IMR-90 (cell line): Measurements from ENCODE around the gene CC2D2A. TPM values are rescaled to one million over a fixed set of nuclear protein-coding genes. Genes with fewer than 3 reads are reported as not detected.

Source experiments
- ATAC-seq: fragments of 200-7000 bp; cut with Tn5 transposase; 2 replicates; pipeline ENCODE4 v1.9.1; 2020; ENCODE audit warnings: low read depth, mild to moderate bottlenecking, moderate library complexity
- BruUV-seq: library from RNA; stranded (reverse); fragments of 400-500 nt; replicated peaks from 2 replicates; lab custom pipeline; 2021; lab: Mats Ljungman, UMichigan
- CTCF ChIA-PET: fragments of 300-600 bp; formaldehyde crosslinking; extraction: SDS; loops from one replicate; lab custom pipeline; 2021; ENCODE audit warnings: antibody characterized with exemption; lab: Yijun Ruan, JAX
- POLR2A ChIA-PET: fragments of 300-600 bp; sonication (Branson Sonifier 250); formaldehyde crosslinking; loops from one replicate; lab custom pipeline; 2022; ENCODE audit warnings: antibody characterized with exemption; ENCODE audit not compliant: unreplicated experiment; lab: Charles Lee
- DNase-seq: peaks from one replicate; pipeline ENCODE4 v3.0.0; 2013
- H2AFZ ChIP-seq: replicated peaks from 2 replicates; pipeline ENCODE3; 2013; ENCODE audit warnings: low read length, mild to moderate bottlenecking; ENCODE audit not compliant: poor library complexity
- H2AK5ac ChIP-seq: 2 replicates; pipeline ENCODE4 v1.6.1; 2013; ENCODE audit warnings: low read depth, low read length, inconsistent platforms
- H2AK9ac ChIP-seq: replicated peaks from 2 replicates; pipeline ENCODE3; 2013; ENCODE audit warnings: mild to moderate bottlenecking, low read depth, low read length, moderate library complexity; ENCODE audit not compliant: poor library complexity
- H2BK120ac ChIP-seq: 2 replicates; pipeline ENCODE4 v1.6.1; 2013; ENCODE audit warnings: low read depth, low read length, inconsistent platforms
- H2BK15ac ChIP-seq: 3 replicates; pipeline ENCODE4 v1.6.1; 2013; ENCODE audit warnings: low read depth, low read length, inconsistent platforms
- H2BK20ac ChIP-seq: 2 replicates; pipeline ENCODE4 v1.6.1; 2013; ENCODE audit warnings: low read depth, mild to moderate bottlenecking, inconsistent platforms, low read length, moderate library complexity
- H2BK5ac ChIP-seq: 2 replicates; pipeline ENCODE4 v1.6.1; 2013; ENCODE audit warnings: mild to moderate bottlenecking, low read depth, low read length, inconsistent platforms; ENCODE audit not compliant: poor library complexity, severe bottlenecking
- H3K14ac ChIP-seq: replicated peaks from 2 replicates; pipeline ENCODE4 v1.6.1; 2013; ENCODE audit warnings: low read depth, low read length, inconsistent platforms
- H3K18ac ChIP-seq: 2 replicates; pipeline ENCODE4 v1.6.1; 2013; ENCODE audit warnings: low read depth, low read length, control low read depth
- H3K23ac ChIP-seq: 2 replicates; pipeline ENCODE4 v1.6.1; 2013; ENCODE audit warnings: low read depth, low read length, inconsistent platforms
- H3K27ac ChIP-seq: 2 replicates; pipeline ENCODE4 v1.5.1; 2013; ENCODE audit warnings: mild to moderate bottlenecking, control low read depth, low read length; ENCODE audit not compliant: insufficient read depth
- H3K27me3 ChIP-seq: 2 replicates; pipeline ENCODE4 v1.6.1; 2013; ENCODE audit warnings: low read length; ENCODE audit not compliant: control insufficient read depth, insufficient read depth
- H3K36me3 ChIP-seq: 2 replicates; pipeline ENCODE4 v1.6.1; 2013; ENCODE audit warnings: low read length, mixed read lengths; ENCODE audit not compliant: control insufficient read depth, insufficient read depth
- H3K4ac ChIP-seq: 2 replicates; pipeline ENCODE4 v1.6.1; 2013; ENCODE audit warnings: low read depth, low read length, inconsistent platforms
- H3K4me1 ChIP-seq: 2 replicates; pipeline ENCODE4 v1.6.1; 2013; ENCODE audit warnings: low read length, mixed read lengths; ENCODE audit not compliant: control insufficient read depth, insufficient read depth
- H3K4me2 ChIP-seq: 2 replicates; pipeline ENCODE4 v1.6.1; 2013; ENCODE audit warnings: low read depth, mild to moderate bottlenecking, control low read depth, low read length, moderate library complexity
- H3K4me3 ChIP-seq: 2 replicates; pipeline ENCODE4 v1.5.1; 2013; ENCODE audit warnings: low read depth, mild to moderate bottlenecking, control low read depth, low read length, moderate library complexity; ENCODE audit not compliant: insufficient read depth
- H3K56ac ChIP-seq: 2 replicates; pipeline ENCODE4 v1.6.1; 2013; ENCODE audit warnings: low read length, inconsistent platforms; ENCODE audit not compliant: insufficient read depth; ENCODE audit errors: extremely low read depth
- H3K79me1 ChIP-seq, 2 experiments: 2 replicates each; pipeline ENCODE4 v1.6.1; 2013; ENCODE audit warnings: low read length in 2 of 2, inconsistent platforms in 1 of 2, low read depth in 1 of 2
- H3K9ac ChIP-seq: 2 replicates; pipeline ENCODE4 v1.6.1; 2013; ENCODE audit warnings: low read depth, low read length, control low read depth
- H3K9me1 ChIP-seq: 2 replicates; pipeline ENCODE4 v1.6.1; 2013; ENCODE audit warnings: low read length, inconsistent platforms; ENCODE audit not compliant: insufficient read depth
- H3K9me3 ChIP-seq: 2 replicates; pipeline ENCODE4 v1.6.1; 2013; ENCODE audit warnings: low read length; ENCODE audit not compliant: control insufficient read depth, insufficient read depth
- H4K20me1 ChIP-seq: 2 replicates; pipeline ENCODE4 v1.6.1; 2013; ENCODE audit warnings: low read length, inconsistent platforms; ENCODE audit not compliant: insufficient read depth
- H4K5ac ChIP-seq: 2 replicates; pipeline ENCODE4 v1.6.1; 2013; ENCODE audit warnings: mild to moderate bottlenecking, low read depth, low read length, control low read depth
- H4K8ac ChIP-seq, 2 experiments: 2 replicates each; pipeline ENCODE4 v1.6.1; 2013; ENCODE audit warnings: low read depth in 2 of 2, low read length in 2 of 2, control low read depth in 1 of 2, inconsistent platforms in 1 of 2
- H4K91ac ChIP-seq: 2 replicates; pipeline ENCODE4 v1.6.1; 2013; ENCODE audit warnings: low read depth, low read length, inconsistent platforms; ENCODE audit not compliant: insufficient read depth
- CEBPB ChIP-seq: IDR thresholded peaks from 2 replicates; pipeline ENCODE4 v1.6.1; 2012; ENCODE audit warnings: low read depth, low read length, improper control_type of control experiment
- MAZ ChIP-seq: IDR thresholded peaks from 2 replicates; pipeline ENCODE4 v1.6.1; 2012; ENCODE audit warnings: low read depth, mild to moderate bottlenecking, low read length, improper control_type of control experiment, moderate library complexity, borderline replicate concordance
- dilution Hi-C: fragments of 300-500 bp; cut with HindIII; formaldehyde crosslinking; loops from one replicate; pipeline ENCODE4 v1.14.3; 2018; ENCODE audit warnings: low sequenced_read_pairs; ENCODE audit not compliant: unreplicated experiment
- in situ Hi-C: fragments of 300-500 bp; cut with MboI; formaldehyde crosslinking; loops from 3 replicates; pipeline ENCODE4 v1.14.3; 2019; ENCODE audit warnings: low sequenced_read_pairs, inconsistent platforms, mixed read lengths
- intact Hi-C: fragments of 100-400 bp; cut with micrococcal nuclease; formaldehyde crosslinking; loops from 2 replicates; pipeline ENCODE4 v1.10.0; 2022
- polyA plus RNA-seq, 3 experiments: library from polyadenylated mRNA; depleted of rRNA; stranded (reverse); fragments of >200 nt; gene quantifications; 2 replicates each; pipeline ENCODE4 v1.2.3, GENCODE V29; 2012; ENCODE audit warnings: low replicate concordance in 1 of 3
- total RNA-seq: library from RNA; depleted of rRNA; stranded (reverse); fragments of >200 nt; gene quantifications from 2 replicates; pipeline ENCODE4 v1.2.3, GENCODE V29; 2012

The CC2D2A gene
- total and polyA plus RNA-seq, 2 of the 4 experiments (the other 2 are of a cell fraction): 20.8 to 26.3 TPM

DNA sequence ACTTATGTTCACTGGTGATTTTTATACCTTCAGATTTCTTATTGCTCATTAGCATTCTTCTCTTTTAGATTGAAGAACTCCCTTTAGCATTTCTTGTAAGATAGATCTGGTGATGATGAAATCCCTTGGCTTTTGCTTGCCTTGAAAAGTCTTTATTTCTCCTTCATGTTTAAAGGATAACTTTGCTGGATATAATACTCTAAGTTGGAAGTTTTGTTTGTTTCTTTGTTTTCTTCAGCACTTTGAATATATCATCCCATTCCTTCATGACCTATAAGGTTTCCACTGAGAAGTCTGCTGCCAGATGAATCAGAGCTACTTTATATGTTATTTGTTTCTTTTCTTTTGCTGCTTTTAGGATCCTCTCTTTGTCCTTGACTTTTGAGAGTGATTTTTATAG is 18.5 kb downstream of the CC2D2A start:
- Histone ChIP-seq H4K91ac (no peak overlapping the region), H3K9me3 (peaks cover 3% of the 10 kb centered on the region), H3K9me1 (no peaks in the 10 kb centered on the region; the same call in 1 of the 2 replicates), H3K4me3 (no peak overlapping the region), H3K9ac (no peak overlapping the region), H2BK15ac (peak overlapping the region; percentile 50; the same call in 2 of the 3 replicates), H3K27ac (no peak overlapping the region; the same call in 1 of the 2 replicates), H2BK120ac (no peak overlapping the region; the same call in 1 of the 2 replicates), H3K18ac (no peak overlapping the region), H3K27me3 (no peaks in the 10 kb centered on the region), H3K4me1 (peaks cover 5% of the 10 kb centered on the region; the same call in 1 of the 2 replicates), H3K14ac (no peak overlapping the region), H2BK20ac (no peak overlapping the region), H3K23ac (no peak overlapping the region), H3K4ac (no peak overlapping the region), H2AFZ (no peak overlapping the region), H4K20me1 (peaks cover 2% of the 10 kb centered on the region; the same call in 1 of the 2 replicates), H2AK9ac (no peak overlapping the region), H4K5ac (no peak overlapping the region), H3K56ac (no peak overlapping the region), H4K8ac (no peak overlapping the region), H2BK5ac (no peak overlapping the region), H3K79me1 (peaks cover 4 to 18% of the 10 kb centered on the region in 2 experiments; a peak in 3 of 4 replicates), H3K36me3 (peaks cover 4% of the 10 kb centered on the region; the same call in 1 of the 2 replicates), H2AK5ac (no peak overlapping the region), H3K4me2 (no peak overlapping the region)
- in situ Hi-C loops: loop anchor here (25.0 kb wide), 1 partner anchor 724 kb away; no protein-coding TSS in a partner anchor
- DNase-seq: peak; percentile 17
- no peak for TF ChIP-seq MAZ
- TF ChIP-seq CEBPB: 0 out of 2 replicates have a peak, but pooled peaks have one; percentile 3
- dilution Hi-C loops: no loop called here
- intact Hi-C loops: no loop called here
- POLR2A ChIA-PET: no interaction called here
- BruUV-seq: no TSS peak
- ATAC-seq: no peak
- CTCF ChIA-PET: interaction anchor here (0.6 to 1.9 kb wide), 2 partner anchors 8 to 19 kb away, joined by 3 to 4 read pairs; no protein-coding TSS in a partner anchor
